ENCODE measurements around the gene USP5. TPM values are rescaled to one million over a fixed set of nuclear protein-coding genes. Genes with fewer than 3 reads are reported as not detected.
"Not testable (repeated sequence)": the region's sequence is repeated elsewhere in the genome, so short reads cannot be mapped to it uniquely, and the experiment has no call there.

The USP5 gene
- polyA plus RNA-seq, 5 donors, result 46.9 to 65.2 (median 53.2) TPM

- DNase-seq, result no peak
Observed at GRCh38 chr12:6863033-6863432, 11.1 kb downstream of the USP5 start.

GRCh38 chr12:6863586-6864321, 11.8 kb downstream of the USP5 start:
- no peak for DNase-seq

GRCh38 chr12:6865307-6865706, 13.4 kb downstream of the USP5 start:
- DNase-seq, result not testable (repeated sequence)

- no peak for DNase-seq
Observed at GRCh38 chr12:6866163-6866919, 14.4 kb downstream of the USP5 start.

- DNase-seq, result no peak
Observed at GRCh38 chr12:6866920-6867412, 15.0 kb downstream of the USP5 start.

- peak; percentile 83 to 84 for DNase-seq
Observed at GRCh38 chr12:6867413-6868210, 15.7 kb downstream of the USP5 start, which contains the start of gene TPI1. TSS of gene TPI1 (plus strand) at chr12:6867531. CDS start at chr12:6867567, 36 bp downstream.

GRCh38 chr12:6868211-6869048, 16.5 kb downstream of the USP5 start:
- no peak for DNase-seq

- DNase-seq, result peak; percentile 65 to 72
Observed at GRCh38 chr12:6869049-6870021, 17.4 kb downstream of the USP5 start.

GRCh38 chr12:6870304-6870703, 18.4 kb downstream of the USP5 start:
- DNase-seq, result not testable (repeated sequence)

GRCh38 chr12:6871052-6871957, 19.4 kb downstream of the USP5 start:
- DNase-seq, result no peak

- DNase-seq, result peak; percentile 82 to 83
Observed at GRCh38 chr12:6872073-6873048, 20.4 kb downstream of the USP5 start.

GRCh38 chr12:6873094-6874014, 21.4 kb downstream of the USP5 start, which contains the start of gene SPSB2:
TSS of gene SPSB2 (minus strand) at chr12:6873303. CDS start at chr12:6872901, 402 bp downstream.
- DNase-seq, result peak; percentile 98 to 99

GRCh38 chr12:6874015-6874368, 22.0 kb downstream of the USP5 start:
- DNase-seq, result not testable (repeated sequence)

- DNase-seq, result not testable (repeated sequence)
Observed at GRCh38 chr12:6879824-6880223, 27.9 kb downstream of the USP5 start.

GRCh38 chr12:6883252-6883651, 31.3 kb downstream of the USP5 start:
- no peak for DNase-seq

GRCh38 chr12:6883683-6884082, 31.7 kb downstream of the USP5 start:
- DNase-seq, result no peak
